Activated naive CD8-positive, alpha-beta T cell treated with anti-CD3 and anti-CD28 coated beads, Interleukin-2, amount 10 ng/mL, durations not matched to agents 7 days and 5 days (primary cell): Measurements from ENCODE around the gene ZNF784. TPM values are rescaled to one million over a fixed set of nuclear protein-coding genes. Genes with fewer than 3 reads are reported as not detected.
A peak's percentile ranks its signal among the peaks of the same experiment; 100 is the strongest.

Experiments used
- ATAC-seq: fragments of 150-1000 bp; cut with Tn5 transposase; one replicate; pipeline ENCODE4 v1.10.0; 2021; ENCODE audit warnings: low read depth, moderate library complexity
- POLR2A ChIA-PET: fragments of 350-600 bp; sonication (Branson Sonifier 250); formaldehyde crosslinking; loops from one replicate; lab custom pipeline; 2021; ENCODE audit warnings: antibody characterized with exemption; lab: Charles Lee
- DNase-seq: peaks from one replicate; pipeline ENCODE4 v3.0.0; 2021
- H3K27ac Mint-ChIP-seq: one replicate; pipeline ENCODE4 v1.8.0; 2022; ENCODE audit warnings: mild to moderate bottlenecking, mixed read lengths
- H3K27me3 Mint-ChIP-seq: one replicate; pipeline ENCODE4 v1.8.0; 2022; ENCODE audit warnings: mild to moderate bottlenecking, moderate library complexity, mixed read lengths
- H3K36me3 Mint-ChIP-seq: one replicate; pipeline ENCODE4 v1.8.0; 2021; ENCODE audit warnings: mild to moderate bottlenecking, mixed read lengths
- H3K4me1 Mint-ChIP-seq: one replicate; pipeline ENCODE4 v1.8.0; 2021; ENCODE audit warnings: mixed read lengths
- H3K4me3 Mint-ChIP-seq: one replicate; pipeline ENCODE4 v1.8.0; 2022; ENCODE audit warnings: mild to moderate bottlenecking, moderate library complexity, mixed read lengths
- H3K9me3 Mint-ChIP-seq: one replicate; pipeline ENCODE4 v1.8.0; 2021; ENCODE audit warnings: mixed read lengths
- total RNA-seq, 2 experiments: library from RNA; stranded (reverse); gene quantifications; one replicate each; pipeline ENCODE4 v1.2.3, GENCODE V29; 2021

ZNF784 gene
- total RNA-seq, 2 experiments from 2014 or later, result 6.3 to 7.6 TPM

GRCh38 chr19:55666343-55667005 is 42.1 kb upstream of the ZNF784 start:
- POLR2A ChIA-PET, result interaction anchor here (0.8 kb wide), 1 partner anchor 9 kb away, joined by 6 read pairs; no protein-coding TSS in a partner anchor
- no peak overlapping the region for H3K4me3 Mint-ChIP-seq
- H3K9me3 Mint-ChIP-seq, result no peaks in the 10 kb centered on the region
- H3K27me3 Mint-ChIP-seq, result no peaks in the 10 kb centered on the region
- no peak for ATAC-seq
- peaks cover 16% of the 10 kb centered on the region for H3K36me3 Mint-ChIP-seq
- peaks cover 7% of the 10 kb centered on the region for H3K4me1 Mint-ChIP-seq
- no peak for DNase-seq
- no peak overlapping the region for H3K27ac Mint-ChIP-seq

- DNase-seq (no peak), ATAC-seq (no peak)
- POLR2A ChIA-PET, result no interaction called here
- Mint-ChIP-seq H3K4me1 (peaks cover 10% of the 10 kb centered on the region), H3K4me3 (no peak overlapping the region), H3K27me3 (no peaks in the 10 kb centered on the region), H3K36me3 (peaks cover 17% of the 10 kb centered on the region), H3K9me3 (no peaks in the 10 kb centered on the region), H3K27ac (no peak overlapping the region)
Observed at GRCh38 chr19:55663846-55664536, 39.6 kb upstream of the ZNF784 start.

DNA sequence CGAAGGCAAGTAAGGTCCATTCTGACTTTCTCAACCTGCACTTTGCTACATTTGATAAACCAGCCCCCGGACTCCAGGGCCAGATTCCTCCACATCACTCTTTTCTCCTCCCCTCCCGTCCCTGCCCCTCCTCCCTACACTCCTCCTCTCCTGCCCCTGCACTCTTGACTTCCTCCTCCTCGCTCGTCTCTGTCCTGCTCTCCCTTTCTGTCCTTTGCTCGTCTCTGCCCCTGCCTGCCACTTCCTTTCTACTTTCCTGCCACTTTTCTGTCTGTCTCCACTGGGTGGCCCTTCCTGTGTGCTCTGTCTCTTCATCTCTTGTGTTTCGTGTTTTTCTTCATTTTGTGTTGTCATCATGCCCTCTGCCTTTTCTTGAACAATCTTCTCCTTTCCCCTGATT is 37.5 kb upstream of the ZNF784 start:
- ATAC-seq (no peak), DNase-seq (no peak)
- H3K27me3 Mint-ChIP-seq, result no peaks in the 10 kb centered on the region
- H3K27ac Mint-ChIP-seq, result peak overlapping the region; percentile 17
- POLR2A ChIA-PET, result no interaction called here
- H3K36me3 Mint-ChIP-seq, result peaks cover 25% of the 10 kb centered on the region
- H3K9me3 Mint-ChIP-seq, result no peaks in the 10 kb centered on the region
- peaks cover 22% of the 10 kb centered on the region for H3K4me1 Mint-ChIP-seq
- H3K4me3 Mint-ChIP-seq, result no peak overlapping the region

DNA sequence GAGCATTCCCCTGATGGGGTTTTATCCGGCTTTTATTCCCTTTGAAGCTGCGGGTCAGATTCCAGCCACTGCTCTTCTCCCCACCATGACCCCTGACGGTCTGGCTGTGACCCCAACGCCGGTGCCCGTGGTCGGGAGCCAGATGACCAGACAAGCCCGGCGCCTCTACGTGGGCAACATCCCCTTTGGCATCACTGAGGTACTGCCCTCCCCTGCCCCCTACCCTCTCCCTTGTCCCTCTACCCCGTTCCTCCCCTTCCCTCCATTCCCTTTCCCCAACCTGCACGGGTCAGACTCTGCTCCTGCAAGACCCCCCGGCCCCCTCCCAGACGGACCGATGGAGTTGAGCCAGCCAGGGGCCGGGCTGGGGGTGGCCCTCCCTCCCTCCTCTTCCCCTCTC is 36.6 kb upstream of the ZNF784 start:
- Mint-ChIP-seq H3K9me3 (no peaks in the 10 kb centered on the region), H3K27ac (no peak overlapping the region)

GRCh38 chr19:55660404-55660803 is 36.0 kb upstream of the ZNF784 start:
- H3K36me3 Mint-ChIP-seq, result peaks cover 32% of the 10 kb centered on the region
- no peak overlapping the region for H3K27ac Mint-ChIP-seq
- ATAC-seq (no peak), DNase-seq (no peak)
- POLR2A ChIA-PET, result interaction anchor here (1.2 kb wide), 1 partner anchor 13 kb away, joined by 3 read pairs; no protein-coding TSS in a partner anchor
- H3K4me1 Mint-ChIP-seq, result peaks cover 31% of the 10 kb centered on the region
- no peaks in the 10 kb centered on the region for H3K27me3 Mint-ChIP-seq
- H3K4me3 Mint-ChIP-seq, result no peak overlapping the region
- no peaks in the 10 kb centered on the region for H3K9me3 Mint-ChIP-seq

More for the DNA sequence above, 36.6 kb upstream of the ZNF784 start:
- DNase-seq (no peak), ATAC-seq (no peak)
- Mint-ChIP-seq H3K27me3 (no peaks in the 10 kb centered on the region), H3K4me1 (peaks cover 29% of the 10 kb centered on the region), H3K4me3 (no peak overlapping the region), H3K36me3 (peaks cover 29% of the 10 kb centered on the region)
- POLR2A ChIA-PET, result no interaction called here

- no peaks in the 10 kb centered on the region for H3K27me3 Mint-ChIP-seq
- H3K27ac Mint-ChIP-seq, result peak overlapping the region; percentile 79
- peaks cover 32% of the 10 kb centered on the region for H3K36me3 Mint-ChIP-seq
- H3K9me3 Mint-ChIP-seq, result no peaks in the 10 kb centered on the region
- no peak overlapping the region for H3K4me3 Mint-ChIP-seq
- no peak for ATAC-seq
- DNase-seq, result no peak
- POLR2A ChIA-PET, result interaction anchor here (1.2 kb wide), 1 partner anchor 13 kb away, joined by 3 read pairs; no protein-coding TSS in a partner anchor
- peaks cover 31% of the 10 kb centered on the region for H3K4me1 Mint-ChIP-seq
Observed at GRCh38 chr19:55659822-55660221, 35.5 kb upstream of the ZNF784 start.

DNA sequence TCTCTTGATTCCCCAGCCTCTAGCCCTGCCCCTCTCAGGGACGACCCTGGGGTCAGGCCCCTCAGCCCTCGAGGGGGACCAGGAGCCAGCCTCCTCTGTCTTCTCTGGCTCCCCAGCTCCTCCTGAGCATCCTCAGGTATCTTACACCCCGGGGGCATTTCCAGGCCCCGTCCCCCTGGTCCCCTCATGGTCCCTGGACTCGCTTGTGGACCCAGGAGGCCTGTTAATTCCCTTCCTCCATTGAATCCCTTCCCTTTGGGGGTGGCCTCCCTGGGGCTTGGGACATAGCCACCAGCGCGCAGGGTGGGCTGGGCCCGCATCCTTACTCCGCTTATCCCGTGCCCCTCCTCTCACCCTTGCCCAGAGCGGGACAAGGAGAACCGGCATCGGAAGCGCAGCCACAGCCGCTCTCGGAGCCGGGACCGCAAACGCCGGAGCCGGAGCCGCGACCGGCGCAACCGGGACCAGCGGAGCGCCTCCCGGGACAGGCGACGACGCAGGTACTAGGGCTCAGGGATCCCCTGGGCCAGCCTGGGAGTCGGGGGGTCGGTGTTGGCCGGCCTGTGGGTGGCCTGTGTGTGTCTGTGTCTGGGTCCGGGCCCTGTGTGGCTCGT is 34.6 kb upstream of the ZNF784 start:
- no peak overlapping the region for H3K4me3 Mint-ChIP-seq
- no peak overlapping the region for H3K27ac Mint-ChIP-seq
- DNase-seq, result no peak
- no peaks in the 10 kb centered on the region for H3K27me3 Mint-ChIP-seq
- peaks cover 31% of the 10 kb centered on the region for H3K4me1 Mint-ChIP-seq
- H3K36me3 Mint-ChIP-seq, result peaks cover 32% of the 10 kb centered on the region
- POLR2A ChIA-PET, result no interaction called here
- no peak for ATAC-seq
- H3K9me3 Mint-ChIP-seq, result no peaks in the 10 kb centered on the region

- POLR2A ChIA-PET, result interaction anchor here (1.1 to 1.8 kb wide), 3 partner anchors 10 to 58 kb away, joined by 4 to 9 read pairs (median 6); partner anchors contain the start of gene FIZ1
- peak overlapping the region; percentile 95 for H3K27ac Mint-ChIP-seq
- no peak for ATAC-seq
- no peaks in the 10 kb centered on the region for H3K9me3 Mint-ChIP-seq
- DNase-seq, result no peak
- H3K27me3 Mint-ChIP-seq, result no peaks in the 10 kb centered on the region
- H3K4me1 Mint-ChIP-seq, result peaks cover 31% of the 10 kb centered on the region
- H3K36me3 Mint-ChIP-seq, result peaks cover 25% of the 10 kb centered on the region
- peak overlapping the region; percentile 86 for H3K4me3 Mint-ChIP-seq
Observed at GRCh38 chr19:55656988-55657747, 32.8 kb upstream of the ZNF784 start.

GRCh38 chr19:55656552-55656951 is 32.2 kb upstream of the ZNF784 start:
- Mint-ChIP-seq H3K36me3 (peaks cover 20% of the 10 kb centered on the region), H3K9me3 (no peaks in the 10 kb centered on the region), H3K27ac (peak overlapping the region; percentile 95), H3K27me3 (no peaks in the 10 kb centered on the region), H3K4me1 (peaks cover 28% of the 10 kb centered on the region), H3K4me3 (peak overlapping the region; percentile 86)
- no peak for DNase-seq
- no peak for ATAC-seq
- POLR2A ChIA-PET, result interaction anchor here (1.3 to 1.8 kb wide), 2 partner anchors 15 to 57 kb away, joined by 4 to 9 read pairs; partner anchors contain the start of gene FIZ1

DNA sequence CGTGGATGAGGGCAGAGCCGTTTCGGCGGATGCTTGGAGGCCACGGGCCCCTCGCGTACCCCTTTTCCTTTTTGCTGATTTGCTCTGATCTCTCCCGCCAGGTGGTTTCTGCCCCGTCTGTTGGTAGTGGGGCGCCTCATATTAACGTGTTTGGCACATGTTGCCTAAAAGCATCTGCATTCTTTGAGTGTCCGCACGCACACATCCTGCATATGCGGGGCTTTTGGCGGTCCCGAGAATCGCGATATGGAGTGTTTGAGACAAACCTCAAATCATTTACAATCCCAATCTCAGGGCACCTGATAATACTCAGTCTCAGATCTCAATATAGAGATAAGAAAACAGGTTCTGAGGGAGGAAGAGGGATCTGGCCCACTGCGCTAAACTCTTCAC is 31.3 kb upstream of the ZNF784 start:
- DNase-seq (no peak), ATAC-seq (no peak)
- POLR2A ChIA-PET, result no interaction called here
- Mint-ChIP-seq H3K27ac (peak overlapping the region; percentile 95), H3K27me3 (no peaks in the 10 kb centered on the region), H3K4me3 (peak overlapping the region; percentile 86), H3K4me1 (peaks cover 28% of the 10 kb centered on the region), H3K36me3 (peaks cover 22% of the 10 kb centered on the region), H3K9me3 (no peaks in the 10 kb centered on the region)

GRCh38 chr19:55654868-55655647 is 30.7 kb upstream of the ZNF784 start, which contains the start of gene U2AF2:
Gene U2AF2, plus strand, starts transcription at chr19:55655035. Its CDS starts 70 bp downstream, at chr19:55655105.
- H3K9me3 Mint-ChIP-seq, result no peaks in the 10 kb centered on the region
- peak; percentile 95 for DNase-seq
- H3K27ac Mint-ChIP-seq, result peak within 1 kb of the TSS; percentile 95
- POLR2A ChIA-PET, result interaction anchor here (0.7 to 2.5 kb wide), 12 partner anchors 12 to 1465 kb away, joined by 3 to 20 read pairs (median 4); partner anchors contain the start of genes FIZ1, ISOC2, MBOAT7 and NAT14
- H3K36me3 Mint-ChIP-seq, result peaks cover 22% of the 10 kb centered on the region
- no peaks in the 10 kb centered on the region for H3K27me3 Mint-ChIP-seq
- peak; percentile 37 for ATAC-seq
- H3K4me1 Mint-ChIP-seq, result peaks cover 28% of the 10 kb centered on the region
- peak within 1 kb of the TSS; percentile 86 for H3K4me3 Mint-ChIP-seq

GRCh38 chr19:55654323-55654867 is 30.0 kb upstream of the ZNF784 start:
- no peaks in the 10 kb centered on the region for H3K9me3 Mint-ChIP-seq
- H3K36me3 Mint-ChIP-seq, result peaks cover 22% of the 10 kb centered on the region
- peak overlapping the region; percentile 85 for H3K4me3 Mint-ChIP-seq
- peak overlapping the region; percentile 94 for H3K27ac Mint-ChIP-seq
- DNase-seq (peak; percentile 95), ATAC-seq (peak; percentile 81)
- POLR2A ChIA-PET, result interaction anchor here (0.7 to 2.5 kb wide), 12 partner anchors 11 to 1465 kb away, joined by 3 to 20 read pairs (median 4); partner anchors contain the start of genes FIZ1, ISOC2, MBOAT7 and NAT14
- H3K4me1 Mint-ChIP-seq, result peaks cover 30% of the 10 kb centered on the region
- H3K27me3 Mint-ChIP-seq, result no peaks in the 10 kb centered on the region
